ENCODE measurements around the gene OR4K17.
"Not testable (repeated sequence)": the region's sequence is repeated elsewhere in the genome, so short reads cannot be mapped to it uniquely, and the experiment has no call there.

Gene OR4K17, protein sequence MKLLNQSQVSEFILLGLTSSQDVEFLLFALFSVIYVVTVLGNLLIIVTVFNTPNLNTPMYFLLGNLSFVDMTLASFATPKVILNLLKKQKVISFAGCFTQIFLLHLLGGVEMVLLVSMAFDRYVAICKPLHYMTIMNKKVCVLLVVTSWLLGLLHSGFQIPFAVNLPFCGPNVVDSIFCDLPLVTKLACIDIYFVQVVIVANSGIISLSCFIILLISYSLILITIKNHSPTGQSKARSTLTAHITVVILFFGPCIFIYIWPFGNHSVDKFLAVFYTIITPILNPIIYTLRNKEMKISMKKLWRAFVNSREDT

DNA sequence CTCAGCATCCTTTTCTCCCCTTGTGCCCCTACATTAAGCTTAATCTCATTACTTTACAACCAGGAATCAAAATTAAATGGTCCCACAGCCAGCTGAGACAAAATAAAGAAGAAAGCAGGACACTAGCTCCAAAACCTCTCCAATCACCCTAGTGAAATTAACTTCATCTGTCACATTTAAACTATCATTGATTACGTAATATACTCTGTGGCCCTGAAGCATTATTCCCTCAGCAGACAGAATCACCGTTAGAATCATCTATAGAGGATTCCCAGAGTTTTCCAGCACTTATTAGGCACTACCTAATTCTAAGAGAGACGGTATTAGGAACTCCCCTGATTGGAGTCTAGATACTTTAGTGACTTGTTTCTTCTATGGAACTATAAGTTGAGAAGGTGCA is at the start of gene OR4K17:
Gene OR4K17 (plus strand): TSS at position 302 of the 400 bp plus-strand sequence. CDS start 6,761 bp downstream, outside the sequence.
- DNase-seq (ENCODE audit: low spot score): no peak

- no peak for DNase-seq (ENCODE audit: low spot score)
Observed at GRCh38 chr14:20092050-20092449, 18.5 kb upstream of the OR4K17 start.

GRCh38 chr14:20093442-20093841 is 17.1 kb upstream of the OR4K17 start:
- DNase-seq (ENCODE audit: low spot score): no peak

- not testable (repeated sequence) for DNase-seq (ENCODE audit: low spot score)
Observed at GRCh38 chr14:20098926-20099770, 11.4 kb upstream of the OR4K17 start.

- no peak for DNase-seq (ENCODE audit: low spot score)
Observed at GRCh38 chr14:20112321-20112720, 1.8 kb downstream of the OR4K17 start.

- DNase-seq (ENCODE audit: low spot score): peak; percentile 8
Observed at GRCh38 chr14:20116748-20117147, 6.2 kb downstream of the OR4K17 start.

DNA sequence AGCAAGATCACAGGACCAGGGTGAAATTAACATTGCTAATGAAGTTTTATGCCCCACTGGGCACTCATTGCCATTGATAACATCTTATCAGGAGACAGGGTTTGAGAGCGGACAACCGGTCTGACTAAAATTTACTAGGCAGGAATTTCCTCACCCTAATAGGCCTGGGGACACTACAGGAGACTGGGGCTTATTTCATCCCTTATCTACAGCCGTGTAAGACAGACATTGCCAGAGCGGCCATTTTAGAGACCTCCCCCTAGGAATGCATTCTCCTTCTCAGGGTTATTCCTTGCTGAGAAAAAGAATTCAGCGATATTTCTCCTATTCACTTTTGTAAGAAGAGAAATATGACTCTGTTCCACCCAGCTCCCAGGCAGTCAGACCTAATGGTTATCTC is 8.3 kb downstream of the OR4K17 start:
- no peak for DNase-seq (ENCODE audit: low spot score)

- no peak for DNase-seq (ENCODE audit: low spot score)
Observed at GRCh38 chr14:20138520-20138919, 28.0 kb downstream of the OR4K17 start, which contains the start of gene OR4N5. TSS of gene OR4N5 (plus strand) at chr14:20138820. CDS start at chr14:20143736, 4,916 bp downstream.

GRCh38 chr14:20143911-20144310 is 33.4 kb downstream of the OR4K17 start:
- no peak for DNase-seq (ENCODE audit: low spot score)

DNA sequence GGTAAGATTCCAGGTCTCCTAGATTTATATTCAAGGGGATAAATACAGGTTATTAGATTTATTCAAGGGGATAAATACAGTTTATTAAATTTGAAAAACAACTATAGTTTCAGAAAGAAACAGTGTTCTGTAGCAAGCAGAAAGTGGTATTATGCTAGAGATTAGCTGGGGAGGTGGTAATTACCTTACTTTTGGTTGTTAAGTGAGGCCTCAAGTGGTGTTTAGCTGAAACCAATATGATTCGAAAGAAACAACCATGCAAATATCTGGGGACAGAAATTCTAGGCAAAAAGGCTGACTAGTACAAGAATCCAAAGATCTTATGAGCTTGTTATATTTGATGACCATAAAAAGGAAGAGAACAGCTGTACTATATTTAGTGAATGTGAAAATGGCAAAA is 34.3 kb downstream of the OR4K17 start:
- DNase-seq (ENCODE audit: low spot score): no peak

DNA sequence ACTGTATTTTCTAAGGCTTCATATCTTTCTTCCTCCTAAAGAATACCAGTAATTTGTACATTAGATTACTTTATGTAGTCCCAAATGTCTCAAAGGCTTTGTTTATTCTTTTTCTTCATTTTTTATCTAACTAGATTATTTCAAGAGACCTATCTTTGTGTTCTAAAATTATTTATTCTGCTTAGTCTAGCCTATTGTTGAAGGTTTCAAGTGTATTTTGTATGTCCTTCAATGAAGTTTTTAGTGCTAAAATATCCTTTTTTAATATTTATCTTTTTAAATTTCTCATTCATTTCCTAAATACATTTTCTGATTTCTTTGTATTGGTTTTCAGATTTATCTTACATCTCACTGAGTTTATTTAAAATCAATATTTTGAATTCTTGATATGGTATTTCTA is 53.9 kb downstream of the OR4K17 start:
- no peak for DNase-seq (ENCODE audit: low spot score)

DNA sequence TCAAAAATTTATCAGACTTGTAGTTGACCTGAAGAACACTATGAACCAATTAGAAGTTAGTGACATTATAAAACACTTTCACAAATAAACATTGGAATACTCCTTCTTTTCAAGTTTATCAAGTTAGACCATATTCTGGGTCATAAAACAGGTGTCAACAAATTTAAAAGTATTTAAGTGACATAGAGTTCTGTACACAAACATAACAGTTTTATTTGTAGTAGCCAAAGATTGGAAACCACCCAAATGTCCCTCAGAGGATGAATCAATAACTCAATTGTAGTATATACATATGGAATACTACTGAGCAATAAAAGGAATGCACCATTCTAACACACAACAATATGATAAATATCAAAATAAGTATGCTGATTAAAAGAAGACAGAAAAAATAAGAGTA is 56.6 kb downstream of the OR4K17 start:
- DNase-seq (ENCODE audit: low spot score): no peak

GRCh38 chr14:20169852-20170251 is 59.3 kb downstream of the OR4K17 start:
- not testable (repeated sequence) for DNase-seq (ENCODE audit: low spot score)

Measured in hematopoietic multipotent progenitor cell treated with erythropoietin and hydrocortisone succinate and interleukin-3 and kit ligand, for 15 days (in vitro differentiated cells).